Esophagus squamous epithelium (tissue), 4 donors: ENCODE data around the gene WDR37.

Experiments used
- POLR2A ChIP-seq, 4 donors: fragments of 450-650 bp; IDR thresholded peaks; one replicate each; pipeline ENCODE4 v1.6.1; 2017; ENCODE audit warnings: antibody characterized with exemption in 4 of 4, mild to moderate bottlenecking in 4 of 4, moderate library complexity in 3 of 4
- TF ChIP-seq, protein P1 (sequence below), 6 experiments: fragments of 450-650 bp in 4 of 6; fragments of 200-600 bp in 2 of 6; sonication (generic) in 2 of 6; IDR thresholded peaks; one replicate each; pipeline ENCODE4 v1.5.1; 2016 to 2019; ENCODE audit warnings: antibody characterized with exemption in 6 of 6, mild to moderate bottlenecking in 4 of 6, moderate library complexity in 4 of 6

- TF ChIP-seq, protein P1, sequence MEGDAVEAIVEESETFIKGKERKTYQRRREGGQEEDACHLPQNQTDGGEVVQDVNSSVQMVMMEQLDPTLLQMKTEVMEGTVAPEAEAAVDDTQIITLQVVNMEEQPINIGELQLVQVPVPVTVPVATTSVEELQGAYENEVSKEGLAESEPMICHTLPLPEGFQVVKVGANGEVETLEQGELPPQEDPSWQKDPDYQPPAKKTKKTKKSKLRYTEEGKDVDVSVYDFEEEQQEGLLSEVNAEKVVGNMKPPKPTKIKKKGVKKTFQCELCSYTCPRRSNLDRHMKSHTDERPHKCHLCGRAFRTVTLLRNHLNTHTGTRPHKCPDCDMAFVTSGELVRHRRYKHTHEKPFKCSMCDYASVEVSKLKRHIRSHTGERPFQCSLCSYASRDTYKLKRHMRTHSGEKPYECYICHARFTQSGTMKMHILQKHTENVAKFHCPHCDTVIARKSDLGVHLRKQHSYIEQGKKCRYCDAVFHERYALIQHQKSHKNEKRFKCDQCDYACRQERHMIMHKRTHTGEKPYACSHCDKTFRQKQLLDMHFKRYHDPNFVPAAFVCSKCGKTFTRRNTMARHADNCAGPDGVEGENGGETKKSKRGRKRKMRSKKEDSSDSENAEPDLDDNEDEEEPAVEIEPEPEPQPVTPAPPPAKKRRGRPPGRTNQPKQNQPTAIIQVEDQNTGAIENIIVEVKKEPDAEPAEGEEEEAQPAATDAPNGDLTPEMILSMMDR (IDR thresholded peaks at IDR 0.05) = no peak
- no peak for TF ChIP-seq POLR2A (IDR thresholded peaks at IDR 0.05)
These were observed 92.8 kb downstream of the WDR37 start for GRCh38 chr10:1148855-1149605.
